ENCODE results near the gene HSD11B2. TPM values are rescaled to one million over a fixed set of nuclear protein-coding genes. Genes with fewer than 3 reads are reported as not detected.

The HSD11B2 gene
- total RNA-seq, 1 experiment from 2014 or later, result 33.4 TPM

DNA sequence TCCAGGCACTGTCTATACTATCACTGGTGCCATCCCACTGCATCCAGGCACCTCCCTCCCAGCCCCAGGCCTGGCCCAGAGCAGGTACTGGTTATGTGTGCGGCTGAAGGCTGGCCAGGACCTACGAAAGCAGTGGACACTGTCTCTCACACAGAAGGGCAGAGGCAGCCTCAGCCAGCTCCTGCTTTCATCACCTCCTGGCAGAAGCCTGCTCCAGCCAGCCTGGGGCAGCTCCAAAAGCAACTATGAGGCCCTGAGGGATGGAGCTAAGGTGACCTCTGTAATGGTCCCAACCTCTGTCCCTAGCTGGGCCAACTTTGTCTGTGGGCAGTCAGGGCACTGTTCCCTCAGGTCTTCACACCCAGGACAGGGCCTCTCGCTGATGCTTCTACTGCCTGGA, 18.8 kb downstream of the HSD11B2 start (continued):
- TF ChIP-seq, protein P1, sequence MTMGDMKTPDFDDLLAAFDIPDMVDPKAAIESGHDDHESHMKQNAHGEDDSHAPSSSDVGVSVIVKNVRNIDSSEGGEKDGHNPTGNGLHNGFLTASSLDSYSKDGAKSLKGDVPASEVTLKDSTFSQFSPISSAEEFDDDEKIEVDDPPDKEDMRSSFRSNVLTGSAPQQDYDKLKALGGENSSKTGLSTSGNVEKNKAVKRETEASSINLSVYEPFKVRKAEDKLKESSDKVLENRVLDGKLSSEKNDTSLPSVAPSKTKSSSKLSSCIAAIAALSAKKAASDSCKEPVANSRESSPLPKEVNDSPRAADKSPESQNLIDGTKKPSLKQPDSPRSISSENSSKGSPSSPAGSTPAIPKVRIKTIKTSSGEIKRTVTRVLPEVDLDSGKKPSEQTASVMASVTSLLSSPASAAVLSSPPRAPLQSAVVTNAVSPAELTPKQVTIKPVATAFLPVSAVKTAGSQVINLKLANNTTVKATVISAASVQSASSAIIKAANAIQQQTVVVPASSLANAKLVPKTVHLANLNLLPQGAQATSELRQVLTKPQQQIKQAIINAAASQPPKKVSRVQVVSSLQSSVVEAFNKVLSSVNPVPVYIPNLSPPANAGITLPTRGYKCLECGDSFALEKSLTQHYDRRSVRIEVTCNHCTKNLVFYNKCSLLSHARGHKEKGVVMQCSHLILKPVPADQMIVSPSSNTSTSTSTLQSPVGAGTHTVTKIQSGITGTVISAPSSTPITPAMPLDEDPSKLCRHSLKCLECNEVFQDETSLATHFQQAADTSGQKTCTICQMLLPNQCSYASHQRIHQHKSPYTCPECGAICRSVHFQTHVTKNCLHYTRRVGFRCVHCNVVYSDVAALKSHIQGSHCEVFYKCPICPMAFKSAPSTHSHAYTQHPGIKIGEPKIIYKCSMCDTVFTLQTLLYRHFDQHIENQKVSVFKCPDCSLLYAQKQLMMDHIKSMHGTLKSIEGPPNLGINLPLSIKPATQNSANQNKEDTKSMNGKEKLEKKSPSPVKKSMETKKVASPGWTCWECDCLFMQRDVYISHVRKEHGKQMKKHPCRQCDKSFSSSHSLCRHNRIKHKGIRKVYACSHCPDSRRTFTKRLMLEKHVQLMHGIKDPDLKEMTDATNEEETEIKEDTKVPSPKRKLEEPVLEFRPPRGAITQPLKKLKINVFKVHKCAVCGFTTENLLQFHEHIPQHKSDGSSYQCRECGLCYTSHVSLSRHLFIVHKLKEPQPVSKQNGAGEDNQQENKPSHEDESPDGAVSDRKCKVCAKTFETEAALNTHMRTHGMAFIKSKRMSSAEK (CRISPR knock-in tag; IDR thresholded peaks at IDR 0.05; ENCODE audit: borderline replicate concordance), result no peak
- TF ChIP-seq ZNF396 (CRISPR knock-in tag; IDR thresholded peaks at IDR 0.05; ENCODE audit: borderline replicate concordance) (no peak), NR3C1 (CRISPR knock-in tag; conservative IDR thresholded peaks at IDR 0.05; ENCODE audit: low read depth) (no peak), NFATC4 (CRISPR knock-in tag; IDR thresholded peaks at IDR 0.05) (no peak)
- TF ChIP-seq, protein P2, sequence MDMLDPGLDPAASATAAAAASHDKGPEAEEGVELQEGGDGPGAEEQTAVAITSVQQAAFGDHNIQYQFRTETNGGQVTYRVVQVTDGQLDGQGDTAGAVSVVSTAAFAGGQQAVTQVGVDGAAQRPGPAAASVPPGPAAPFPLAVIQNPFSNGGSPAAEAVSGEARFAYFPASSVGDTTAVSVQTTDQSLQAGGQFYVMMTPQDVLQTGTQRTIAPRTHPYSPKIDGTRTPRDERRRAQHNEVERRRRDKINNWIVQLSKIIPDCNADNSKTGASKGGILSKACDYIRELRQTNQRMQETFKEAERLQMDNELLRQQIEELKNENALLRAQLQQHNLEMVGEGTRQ (CRISPR knock-in tag; IDR thresholded peaks at IDR 0.05), result no peak

DNA sequence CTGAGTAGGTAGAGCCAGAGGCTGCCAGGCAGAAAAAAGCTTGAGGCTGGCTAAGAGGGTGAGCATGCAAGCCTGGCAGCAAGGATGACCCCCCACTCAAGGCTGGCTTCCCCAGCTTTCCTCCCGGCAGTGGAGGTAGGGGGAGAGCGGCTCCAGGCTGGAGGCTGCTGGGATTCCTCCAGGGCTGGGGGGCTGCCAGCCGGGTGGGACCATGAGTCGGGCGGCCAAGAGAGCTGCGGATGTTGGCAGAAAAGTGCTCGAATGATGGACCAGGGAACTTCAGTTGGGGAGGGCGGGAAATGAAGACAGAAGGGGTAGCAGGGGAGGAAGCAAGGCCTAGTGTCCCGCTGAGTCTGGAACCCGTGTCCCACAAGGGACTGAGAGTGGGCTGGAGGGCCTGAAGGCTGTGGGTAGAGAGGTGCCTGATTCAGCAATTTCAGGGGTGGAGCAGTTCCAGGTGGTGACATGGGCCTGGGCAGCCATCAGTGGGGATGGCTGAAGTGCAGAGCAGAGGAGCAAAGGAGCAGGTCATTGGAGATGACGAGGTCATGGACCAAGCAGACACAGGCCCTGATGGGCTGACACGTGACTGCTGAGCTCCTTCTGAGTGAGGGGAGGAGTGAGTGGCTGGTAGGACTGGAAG, 20.3 kb downstream of the HSD11B2 start:
- Mint-ChIP-seq H3K4me3 (no peak overlapping the region), H3K27me3 (ENCODE audit: low read depth) (no peaks in the 10 kb centered on the region; the same call in 1 of the 2 replicates), H3K9me3 (no peaks in the 10 kb centered on the region), H3K36me3 (0 out of 2 replicates have a peak, but pooled peaks cover 3% of the 10 kb centered on the region), H3K4me1 (no peaks in the 10 kb centered on the region), H3K27ac (peak overlapping the region; percentile 7; the same call in 1 of the 2 replicates)
- DNase-seq (ENCODE audit: low spot score), result no peak
- TF ChIP-seq CREM (CRISPR knock-in tag; IDR thresholded peaks at IDR 0.05), result no peak
- TF ChIP-seq, protein P3, sequence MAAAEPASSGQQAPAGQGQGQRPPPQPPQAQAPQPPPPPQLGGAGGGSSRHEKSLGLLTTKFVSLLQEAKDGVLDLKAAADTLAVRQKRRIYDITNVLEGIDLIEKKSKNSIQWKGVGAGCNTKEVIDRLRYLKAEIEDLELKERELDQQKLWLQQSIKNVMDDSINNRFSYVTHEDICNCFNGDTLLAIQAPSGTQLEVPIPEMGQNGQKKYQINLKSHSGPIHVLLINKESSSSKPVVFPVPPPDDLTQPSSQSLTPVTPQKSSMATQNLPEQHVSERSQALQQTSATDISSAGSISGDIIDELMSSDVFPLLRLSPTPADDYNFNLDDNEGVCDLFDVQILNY (CRISPR knock-in tag; IDR thresholded peaks at IDR 0.05), result no peak
- ChIA-PET CTCF (interaction anchor here (1.3 to 12.8 kb wide), 5 partner anchors 15 to 58 kb away, joined by 5 to 234 read pairs (median 7); partner anchors contain the start of genes ATP6V0D1, HSD11B2 and TPPP3), POLR2A (no interaction called here)
- no peak for ATAC-seq

DNA sequence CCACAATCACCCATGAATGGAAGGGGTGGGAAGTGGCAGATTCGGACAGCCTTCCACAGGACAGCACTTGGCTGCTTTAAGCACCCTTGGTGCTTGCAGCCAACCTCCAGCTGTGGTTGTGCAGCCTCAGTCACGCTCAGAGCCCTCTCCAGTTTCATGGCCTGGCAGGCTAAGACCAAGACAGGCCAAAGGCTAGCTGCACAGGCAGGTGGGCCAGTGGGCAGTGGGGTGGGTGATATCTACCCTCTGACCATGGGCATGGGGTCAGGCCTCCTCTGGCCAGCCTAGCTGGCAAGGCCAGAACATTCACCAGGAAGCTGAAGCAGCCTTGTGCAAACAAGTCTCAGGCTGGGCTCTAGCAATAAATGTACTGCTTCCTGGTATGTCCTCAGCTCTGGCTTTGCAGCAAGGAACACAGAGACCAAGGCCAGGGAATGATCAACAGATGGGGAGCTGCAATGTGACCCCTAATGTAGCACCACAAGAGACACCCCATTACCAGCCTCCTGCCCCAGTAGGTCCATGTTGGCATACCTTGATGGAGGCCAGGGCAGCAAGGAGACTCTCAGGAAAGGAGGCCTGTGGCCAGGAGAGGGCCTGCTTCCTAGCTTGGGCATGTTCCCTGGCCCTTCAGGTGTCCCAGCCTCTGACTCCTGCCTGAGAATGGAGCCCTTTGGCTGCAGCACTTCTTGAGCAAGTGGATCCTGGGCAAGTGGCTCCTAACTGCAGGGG, 20.9 kb downstream of the HSD11B2 start:
- ChIA-PET POLR2A (no interaction called here), CTCF (interaction anchor here (0.7 to 12.8 kb wide), 5 partner anchors 14 to 191 kb away, joined by 3 to 234 read pairs (median 7); partner anchors contain the start of genes ATP6V0D1 and TPPP3)
- H3K9me3 Mint-ChIP-seq, result no peaks in the 10 kb centered on the region
- no peak for DNase-seq (ENCODE audit: low spot score)
- H3K27me3 Mint-ChIP-seq (ENCODE audit: low read depth), result no peaks in the 10 kb centered on the region; the same call in 1 of the 2 replicates
- no peak overlapping the region for H3K27ac Mint-ChIP-seq
- no peak for ATAC-seq
- H3K4me1 Mint-ChIP-seq, result no peaks in the 10 kb centered on the region
- 0 out of 2 replicates have a peak, but pooled peaks cover 3% of the 10 kb centered on the region for H3K36me3 Mint-ChIP-seq
- H3K4me3 Mint-ChIP-seq, result no peak overlapping the region
- no peak for TF ChIP-seq NR1H2 (CRISPR knock-in tag; IDR thresholded peaks at IDR 0.05)
- TF ChIP-seq, protein P4, sequence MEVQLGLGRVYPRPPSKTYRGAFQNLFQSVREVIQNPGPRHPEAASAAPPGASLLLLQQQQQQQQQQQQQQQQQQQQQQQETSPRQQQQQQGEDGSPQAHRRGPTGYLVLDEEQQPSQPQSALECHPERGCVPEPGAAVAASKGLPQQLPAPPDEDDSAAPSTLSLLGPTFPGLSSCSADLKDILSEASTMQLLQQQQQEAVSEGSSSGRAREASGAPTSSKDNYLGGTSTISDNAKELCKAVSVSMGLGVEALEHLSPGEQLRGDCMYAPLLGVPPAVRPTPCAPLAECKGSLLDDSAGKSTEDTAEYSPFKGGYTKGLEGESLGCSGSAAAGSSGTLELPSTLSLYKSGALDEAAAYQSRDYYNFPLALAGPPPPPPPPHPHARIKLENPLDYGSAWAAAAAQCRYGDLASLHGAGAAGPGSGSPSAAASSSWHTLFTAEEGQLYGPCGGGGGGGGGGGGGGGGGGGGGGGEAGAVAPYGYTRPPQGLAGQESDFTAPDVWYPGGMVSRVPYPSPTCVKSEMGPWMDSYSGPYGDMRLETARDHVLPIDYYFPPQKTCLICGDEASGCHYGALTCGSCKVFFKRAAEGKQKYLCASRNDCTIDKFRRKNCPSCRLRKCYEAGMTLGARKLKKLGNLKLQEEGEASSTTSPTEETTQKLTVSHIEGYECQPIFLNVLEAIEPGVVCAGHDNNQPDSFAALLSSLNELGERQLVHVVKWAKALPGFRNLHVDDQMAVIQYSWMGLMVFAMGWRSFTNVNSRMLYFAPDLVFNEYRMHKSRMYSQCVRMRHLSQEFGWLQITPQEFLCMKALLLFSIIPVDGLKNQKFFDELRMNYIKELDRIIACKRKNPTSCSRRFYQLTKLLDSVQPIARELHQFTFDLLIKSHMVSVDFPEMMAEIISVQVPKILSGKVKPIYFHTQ (CRISPR knock-in tag; IDR thresholded peaks at IDR 0.05), result no peak
- TF ChIP-seq NFE2L1 (CRISPR knock-in tag; IDR thresholded peaks at IDR 0.05), result no peak
- TF ChIP-seq, protein P5, sequence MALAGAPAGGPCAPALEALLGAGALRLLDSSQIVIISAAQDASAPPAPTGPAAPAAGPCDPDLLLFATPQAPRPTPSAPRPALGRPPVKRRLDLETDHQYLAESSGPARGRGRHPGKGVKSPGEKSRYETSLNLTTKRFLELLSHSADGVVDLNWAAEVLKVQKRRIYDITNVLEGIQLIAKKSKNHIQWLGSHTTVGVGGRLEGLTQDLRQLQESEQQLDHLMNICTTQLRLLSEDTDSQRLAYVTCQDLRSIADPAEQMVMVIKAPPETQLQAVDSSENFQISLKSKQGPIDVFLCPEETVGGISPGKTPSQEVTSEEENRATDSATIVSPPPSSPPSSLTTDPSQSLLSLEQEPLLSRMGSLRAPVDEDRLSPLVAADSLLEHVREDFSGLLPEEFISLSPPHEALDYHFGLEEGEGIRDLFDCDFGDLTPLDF (CRISPR knock-in tag; IDR thresholded peaks at IDR 0.05), result no peak
- TF ChIP-seq, protein P6, sequence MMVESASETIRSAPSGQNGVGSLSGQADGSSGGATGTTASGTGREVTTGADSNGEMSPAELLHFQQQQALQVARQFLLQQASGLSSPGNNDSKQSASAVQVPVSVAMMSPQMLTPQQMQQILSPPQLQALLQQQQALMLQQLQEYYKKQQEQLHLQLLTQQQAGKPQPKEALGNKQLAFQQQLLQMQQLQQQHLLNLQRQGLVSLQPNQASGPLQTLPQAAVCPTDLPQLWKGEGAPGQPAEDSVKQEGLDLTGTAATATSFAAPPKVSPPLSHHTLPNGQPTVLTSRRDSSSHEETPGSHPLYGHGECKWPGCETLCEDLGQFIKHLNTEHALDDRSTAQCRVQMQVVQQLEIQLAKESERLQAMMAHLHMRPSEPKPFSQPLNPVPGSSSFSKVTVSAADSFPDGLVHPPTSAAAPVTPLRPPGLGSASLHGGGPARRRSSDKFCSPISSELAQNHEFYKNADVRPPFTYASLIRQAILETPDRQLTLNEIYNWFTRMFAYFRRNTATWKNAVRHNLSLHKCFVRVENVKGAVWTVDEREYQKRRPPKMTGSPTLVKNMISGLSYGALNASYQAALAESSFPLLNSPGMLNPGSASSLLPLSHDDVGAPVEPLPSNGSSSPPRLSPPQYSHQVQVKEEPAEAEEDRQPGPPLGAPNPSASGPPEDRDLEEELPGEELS (CRISPR knock-in tag; IDR thresholded peaks at IDR 0.05), result no peak
- no peak for TF ChIP-seq ZNF423 (CRISPR knock-in tag; IDR thresholded peaks at IDR 0.05)
- TF ChIP-seq TEAD1 (CRISPR knock-in tag; IDR thresholded peaks at IDR 0.05), result no peak
